SK-N-SH (cell line): ENCODE results near the gene SOD1.

ENCODE experiments used
- CHD2 ChIP-seq: fragments of 150-350 bp; IDR thresholded peaks from 2 replicates; pipeline ENCODE4 v1.6.1; 2018; ENCODE audit warnings: low read length; ENCODE audit not compliant: partially characterized antibody
- CTCF ChIP-seq: fragments of 200-600 bp; sonication (generic); IDR thresholded peaks from 2 replicates; pipeline ENCODE4 v1.6.1; 2017; ENCODE audit warnings: antibody characterized with exemption, mild to moderate bottlenecking, moderate library complexity
- EZH2phosphoT487 ChIP-seq: fragments of 200-600 bp; sonication (generic); IDR thresholded peaks from 2 replicates; pipeline ENCODE4 v1.6.1; 2017; ENCODE audit warnings: low read depth, mixed run types, mild to moderate bottlenecking, antibody characterized with exemption, moderate library complexity, borderline replicate concordance
- FOXM1 ChIP-seq: IDR thresholded peaks from 2 replicates; pipeline ENCODE4 v1.4.0; 2012; ENCODE audit warnings: low read depth, mild to moderate bottlenecking
- GABPA ChIP-seq: IDR thresholded peaks from 2 replicates; pipeline ENCODE4 v1.4.0; 2012; ENCODE audit warnings: low read depth, mild to moderate bottlenecking
- JUND ChIP-seq: IDR thresholded peaks from 2 replicates; pipeline ENCODE4 v1.4.0; 2012
- MXI1 ChIP-seq: IDR thresholded peaks from 2 replicates; pipeline ENCODE4 v1.6.1; 2012; ENCODE audit warnings: mild to moderate bottlenecking, low read depth, low read length, improper control_type of control experiment
- NRF1 ChIP-seq: IDR thresholded peaks from 2 replicates; pipeline ENCODE4 v1.6.1; 2012; ENCODE audit warnings: low read depth, mild to moderate bottlenecking, low read length
- POLR2AphosphoS5 ChIP-seq: IDR thresholded peaks from 2 replicates; pipeline ENCODE4 v1.6.1; 2012; ENCODE audit warnings: low read depth, low read length
- RCOR1 ChIP-seq: fragments of 150-350 bp; IDR thresholded peaks from 2 replicates; pipeline ENCODE4 v1.6.1; 2017; ENCODE audit warnings: antibody characterized with exemption, low read length
- TAF1 ChIP-seq: IDR thresholded peaks from 2 replicates; pipeline ENCODE4 v1.6.1; 2012; ENCODE audit warnings: low read depth, mild to moderate bottlenecking, low read length, moderate library complexity, borderline replicate concordance
- TEAD4 ChIP-seq: IDR thresholded peaks from 2 replicates; pipeline ENCODE4 v1.4.0; 2012; ENCODE audit warnings: mild to moderate bottlenecking, borderline replicate concordance; ENCODE audit not compliant: insufficient read depth
- TF ChIP-seq, protein P1 (sequence below): IDR thresholded peaks from 2 replicates; pipeline ENCODE4 v1.4.0; 2012; ENCODE audit warnings: low read depth, borderline replicate concordance
- TF ChIP-seq, protein P2 (sequence below): IDR thresholded peaks from 2 replicates; pipeline ENCODE4 v1.4.0; 2012; ENCODE audit warnings: low read depth

DNA sequence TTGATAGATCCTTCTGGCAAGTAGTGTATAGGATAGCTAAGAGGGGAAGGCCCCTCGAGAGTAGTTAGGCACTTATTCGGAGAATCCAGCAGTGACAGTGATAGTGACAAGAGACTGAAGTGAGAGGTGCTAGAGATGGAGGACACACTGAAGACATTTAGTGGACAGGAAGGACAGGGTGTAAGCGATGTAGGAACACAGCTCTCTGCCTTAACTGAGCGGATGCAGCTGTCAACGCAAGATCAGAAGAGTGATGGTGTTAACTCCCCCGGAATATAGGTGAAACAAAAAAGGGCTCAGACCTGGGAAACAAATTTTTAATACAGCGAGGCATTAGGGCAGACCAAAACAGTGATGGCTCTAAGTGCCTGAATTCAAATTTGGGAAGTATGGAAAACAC, 15.8 kb downstream of the SOD1 start:
- TF ChIP-seq, protein P1, sequence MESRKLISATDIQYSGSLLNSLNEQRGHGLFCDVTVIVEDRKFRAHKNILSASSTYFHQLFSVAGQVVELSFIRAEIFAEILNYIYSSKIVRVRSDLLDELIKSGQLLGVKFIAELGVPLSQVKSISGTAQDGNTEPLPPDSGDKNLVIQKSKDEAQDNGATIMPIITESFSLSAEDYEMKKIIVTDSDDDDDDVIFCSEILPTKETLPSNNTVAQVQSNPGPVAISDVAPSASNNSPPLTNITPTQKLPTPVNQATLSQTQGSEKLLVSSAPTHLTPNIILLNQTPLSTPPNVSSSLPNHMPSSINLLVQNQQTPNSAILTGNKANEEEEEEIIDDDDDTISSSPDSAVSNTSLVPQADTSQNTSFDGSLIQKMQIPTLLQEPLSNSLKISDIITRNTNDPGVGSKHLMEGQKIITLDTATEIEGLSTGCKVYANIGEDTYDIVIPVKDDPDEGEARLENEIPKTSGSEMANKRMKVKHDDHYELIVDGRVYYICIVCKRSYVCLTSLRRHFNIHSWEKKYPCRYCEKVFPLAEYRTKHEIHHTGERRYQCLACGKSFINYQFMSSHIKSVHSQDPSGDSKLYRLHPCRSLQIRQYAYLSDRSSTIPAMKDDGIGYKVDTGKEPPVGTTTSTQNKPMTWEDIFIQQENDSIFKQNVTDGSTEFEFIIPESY = no peak
- TF ChIP-seq EZH2phosphoT487 = no peak
- no peak for TF ChIP-seq CTCF
- TF ChIP-seq GABPA = no peak
- no peak for TF ChIP-seq TEAD4
- no peak for TF ChIP-seq CHD2
- TF ChIP-seq, protein P2, sequence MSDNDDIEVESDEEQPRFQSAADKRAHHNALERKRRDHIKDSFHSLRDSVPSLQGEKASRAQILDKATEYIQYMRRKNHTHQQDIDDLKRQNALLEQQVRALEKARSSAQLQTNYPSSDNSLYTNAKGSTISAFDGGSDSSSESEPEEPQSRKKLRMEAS = no peak
- TF ChIP-seq POLR2AphosphoS5 = no peak
- no peak for TF ChIP-seq NRF1
- TF ChIP-seq FOXM1 = no peak
- TF ChIP-seq TAF1 = no peak
- TF ChIP-seq MXI1 = no peak
- TF ChIP-seq RCOR1 = no peak
- TF ChIP-seq JUND = no peak
